Esophagus muscularis mucosa (tissue), 4 donors: ENCODE measurements around the gene LUZP1. TPM values are rescaled to one million over a fixed set of nuclear protein-coding genes. Genes with fewer than 3 reads are reported as not detected.
"Not testable (repeated sequence)": the region's sequence is repeated elsewhere in the genome, so short reads cannot be mapped to it uniquely, and the experiment has no call there.

Experiments used
- DNase-seq: peaks from one replicate; pipeline ENCODE4 v3.0.0-alpha.2; 2017; ENCODE audit errors: extremely low spot score
- H3K27ac ChIP-seq, 4 donors: fragments of 200-600 bp; sonication (generic); replicated peaks in 1 of 4; 1 replicate in 3 of 4; 2 replicates in 1 of 4; pipeline ENCODE4 v1.5.1; 2016 to 2019; ENCODE audit warnings: mild to moderate bottlenecking in 1 of 4
- H3K27me3 ChIP-seq, 4 donors: fragments of 200-600 bp; sonication (generic); one replicate each; pipeline versions ENCODE4 v1.5.1 to v1.6.0; 2016 to 2019
- H3K36me3 ChIP-seq, 4 donors: fragments of 200-600 bp; sonication (generic); one replicate each; pipeline ENCODE4 v1.5.1; 2016 to 2019
- H3K4me1 ChIP-seq, 4 donors: fragments of 200-600 bp; sonication (generic); one replicate each; pipeline ENCODE4 v1.5.1; 2016 to 2019
- H3K4me3 ChIP-seq, 4 donors: fragments of 200-600 bp; sonication (generic); 1 replicate in 2 of 4; 2 replicates in 2 of 4; pipeline ENCODE4 v1.5.1; 2016 to 2019; ENCODE audit warnings: mild to moderate bottlenecking in 4 of 4, moderate library complexity in 1 of 4
- H3K9me3 ChIP-seq, 4 donors: fragments of 200-600 bp; sonication (generic); 1 replicate in 3 of 4; 2 replicates in 1 of 4; pipeline ENCODE4 v1.5.1; 2016 to 2019
- EP300 ChIP-seq: sonication (generic); formaldehyde crosslinking; IDR thresholded peaks from one replicate; pipeline ENCODE4 v1.6.1; 2017; ENCODE audit warnings: antibody characterized with exemption
- POLR2A ChIP-seq: fragments of 450-650 bp; IDR thresholded peaks from one replicate; pipeline ENCODE4 v1.6.1; 2017; ENCODE audit warnings: antibody characterized with exemption, moderate library complexity, mild to moderate bottlenecking, low read depth
- POLR2AphosphoS5 ChIP-seq, 2 donors: sonication (generic); formaldehyde crosslinking; IDR thresholded peaks; one replicate each; pipeline ENCODE4 v1.6.1; 2017; ENCODE audit warnings: antibody characterized with exemption in 2 of 2
- WGBS: methylation state at CpG from one replicate; pipeline ENCODE4 v1.1.5; 2018; 5-methylcytosine and 5-hydroxymethylcytosine counted together
- intact Hi-C: fragments of 100-400 bp; cut with DNase I; formaldehyde crosslinking; loops from one replicate; pipeline ENCODE4 v1.15.1; 2023
- total RNA-seq, 4 donors: library from RNA; depleted of rRNA; stranded (reverse); fragments of >200 nt; gene quantifications; one replicate each; pipeline versions ENCODE4 v1.1.0 to v1.2.1, GENCODE V29; 2016
- TF ChIP-seq, protein P1 (sequence below), 3 experiments: fragments of 200-600 bp in 2 of 3; fragments of 450-650 bp in 1 of 3; sonication (generic) in 2 of 3; IDR thresholded peaks; one replicate each; pipeline ENCODE4 v1.5.1; 2017 to 2019; ENCODE audit warnings: antibody characterized with exemption in 3 of 3, mild to moderate bottlenecking in 2 of 3, moderate library complexity in 1 of 3

The LUZP1 gene
- total RNA-seq, 4 donors from 2014 or later: 23.4 to 34.4 (median 27.3) TPM

DNA sequence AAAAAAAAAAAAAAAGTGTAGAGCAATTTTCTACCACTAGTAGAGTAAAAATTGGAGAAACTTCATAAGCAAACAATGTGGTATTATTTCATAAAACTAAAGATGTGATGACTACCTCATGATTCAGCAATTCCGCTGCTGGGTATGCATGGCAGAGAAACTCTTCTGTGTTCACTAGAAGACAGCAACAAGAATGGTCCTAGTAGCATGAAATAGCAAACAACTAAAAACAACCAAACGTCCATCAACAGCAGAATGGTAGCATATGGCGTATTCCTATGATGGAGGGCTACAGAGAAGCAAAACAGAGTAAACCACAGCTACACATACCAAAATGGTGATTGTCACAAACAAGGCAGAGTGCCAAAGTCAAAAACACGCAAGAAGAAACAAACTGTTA, 29.7 kb upstream of the LUZP1 start:
- Histone ChIP-seq H3K4me3 (no peak overlapping the region), H3K27me3 (peaks cover 0 to 11% (median 0%) of the 10 kb centered on the region in 4 donors), H3K4me1 (no peaks in the 10 kb centered on the region), H3K36me3 (no peaks in the 10 kb centered on the region), H3K27ac (no peak overlapping the region), H3K9me3 (no peaks in the 10 kb centered on the region)
- no peak for DNase-seq
- WGBS: 80% methylated on average over 4 of the region's 4 CpGs
- TF ChIP-seq POLR2AphosphoS5 (IDR thresholded peaks at IDR 0.05) (no peak), POLR2A (no peak)
- intact Hi-C loops: no loop called here

DNA sequence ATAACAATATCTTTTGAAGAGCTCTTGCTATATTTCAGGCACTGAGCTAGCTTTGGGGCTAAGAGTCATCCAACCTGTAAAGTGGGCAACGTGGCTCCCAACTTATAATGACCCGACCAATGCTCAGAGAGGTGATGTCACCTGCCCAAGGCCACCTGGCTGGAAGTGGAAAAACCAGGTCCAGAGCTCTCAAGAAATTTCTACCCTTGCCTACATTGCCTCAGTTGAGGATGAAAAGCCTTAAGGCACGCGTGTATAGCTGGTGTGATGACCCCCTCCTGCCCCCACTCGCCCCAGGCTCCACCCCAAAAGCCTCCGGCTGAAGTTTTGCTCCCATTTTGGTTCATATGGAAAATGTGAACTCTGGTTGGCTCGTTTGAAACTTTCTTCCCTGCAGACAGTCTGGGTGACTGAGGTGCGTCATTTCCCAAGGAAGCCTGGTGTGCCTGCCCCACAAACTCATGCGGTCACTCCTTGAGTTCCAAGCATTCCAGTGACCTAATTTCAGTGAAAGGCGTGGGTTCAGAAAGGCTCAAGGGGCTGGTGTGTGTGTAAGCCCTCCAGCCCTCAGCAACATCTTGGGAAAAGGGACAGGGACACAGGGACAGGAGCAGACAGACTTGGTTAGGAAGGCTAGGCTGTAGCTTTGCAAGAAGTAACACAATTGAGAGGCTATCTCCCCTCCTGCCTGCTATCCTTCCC, 28.1 kb upstream of the LUZP1 start:
- intact Hi-C loops: no loop called here
- H3K27ac ChIP-seq: no peak overlapping the region
- no peak for DNase-seq
- TF ChIP-seq EP300 (no peak), POLR2A (no peak), POLR2AphosphoS5 (IDR thresholded peaks at IDR 0.05) (no peak)
- TF ChIP-seq, protein P1, sequence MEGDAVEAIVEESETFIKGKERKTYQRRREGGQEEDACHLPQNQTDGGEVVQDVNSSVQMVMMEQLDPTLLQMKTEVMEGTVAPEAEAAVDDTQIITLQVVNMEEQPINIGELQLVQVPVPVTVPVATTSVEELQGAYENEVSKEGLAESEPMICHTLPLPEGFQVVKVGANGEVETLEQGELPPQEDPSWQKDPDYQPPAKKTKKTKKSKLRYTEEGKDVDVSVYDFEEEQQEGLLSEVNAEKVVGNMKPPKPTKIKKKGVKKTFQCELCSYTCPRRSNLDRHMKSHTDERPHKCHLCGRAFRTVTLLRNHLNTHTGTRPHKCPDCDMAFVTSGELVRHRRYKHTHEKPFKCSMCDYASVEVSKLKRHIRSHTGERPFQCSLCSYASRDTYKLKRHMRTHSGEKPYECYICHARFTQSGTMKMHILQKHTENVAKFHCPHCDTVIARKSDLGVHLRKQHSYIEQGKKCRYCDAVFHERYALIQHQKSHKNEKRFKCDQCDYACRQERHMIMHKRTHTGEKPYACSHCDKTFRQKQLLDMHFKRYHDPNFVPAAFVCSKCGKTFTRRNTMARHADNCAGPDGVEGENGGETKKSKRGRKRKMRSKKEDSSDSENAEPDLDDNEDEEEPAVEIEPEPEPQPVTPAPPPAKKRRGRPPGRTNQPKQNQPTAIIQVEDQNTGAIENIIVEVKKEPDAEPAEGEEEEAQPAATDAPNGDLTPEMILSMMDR (IDR thresholded peaks at IDR 0.05): no peak
- no peaks in the 10 kb centered on the region for H3K4me1 ChIP-seq
- no peak overlapping the region for H3K4me3 ChIP-seq
- no peaks in the 10 kb centered on the region for H3K36me3 ChIP-seq
- H3K9me3 ChIP-seq: no peaks in the 10 kb centered on the region
- H3K27me3 ChIP-seq: peaks cover 0 to 11% (median 0%) of the 10 kb centered on the region in 4 donors
- WGBS: 82% methylated on average over 8 of the region's 10 CpGs

DNA sequence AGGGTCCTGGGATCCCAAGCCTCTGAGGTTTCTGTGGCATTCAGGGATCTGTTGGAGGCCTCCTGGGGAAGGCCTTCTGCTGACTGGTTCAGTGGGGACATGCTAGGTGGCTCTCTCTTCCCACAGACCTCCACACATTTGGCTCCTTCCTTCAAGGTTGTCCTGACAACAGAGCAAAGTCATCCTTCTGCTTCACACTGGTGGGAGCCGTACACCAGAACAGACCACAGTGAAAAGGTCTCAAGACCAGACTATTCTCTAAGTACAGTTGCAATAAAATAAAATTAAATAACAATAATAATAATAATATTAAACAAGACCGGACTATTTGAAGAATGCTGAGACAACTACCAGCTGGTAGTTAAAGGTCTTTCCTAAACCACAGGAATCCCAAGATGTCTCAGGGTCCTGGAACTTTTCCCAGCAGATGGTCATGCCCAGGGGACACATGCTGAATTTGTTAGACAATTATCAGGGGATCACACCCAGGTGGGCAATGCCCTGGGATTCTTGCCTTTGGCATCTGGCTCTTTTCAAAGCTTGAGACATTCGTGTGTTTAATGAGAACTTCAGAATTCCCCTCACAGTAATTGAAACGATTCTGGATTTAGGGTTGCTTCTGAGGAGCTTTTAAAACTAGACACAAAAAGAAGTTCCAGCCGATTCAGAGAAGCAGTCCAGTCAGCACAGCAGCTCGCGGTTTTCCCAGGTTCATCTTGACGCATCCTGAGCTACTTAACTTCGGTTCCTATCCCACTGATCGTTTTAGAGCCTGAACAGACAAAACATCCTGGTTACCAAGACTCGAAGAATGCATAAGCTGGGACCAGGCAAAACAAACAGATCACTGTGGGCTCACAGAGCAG, 25.7 kb upstream of the LUZP1 start:
- no peak for DNase-seq
- no peak for TF ChIP-seq POLR2A
- no peak for TF ChIP-seq EP300
- TF ChIP-seq POLR2AphosphoS5 (IDR thresholded peaks at IDR 0.05): no peak
- TF ChIP-seq, protein P1 (IDR thresholded peaks at IDR 0.05): no peak
- Histone ChIP-seq H3K27me3 (peaks cover 0 to 3% (median 0%) of the 10 kb centered on the region in 4 donors), H3K4me3 (no peak overlapping the region), H3K4me1 (no peaks in the 10 kb centered on the region), H3K36me3 (no peaks in the 10 kb centered on the region), H3K9me3 (no peaks in the 10 kb centered on the region), H3K27ac (no peak overlapping the region)
- WGBS: 70% methylated on average over 11 of the region's 11 CpGs
- intact Hi-C loops: no loop called here

DNA sequence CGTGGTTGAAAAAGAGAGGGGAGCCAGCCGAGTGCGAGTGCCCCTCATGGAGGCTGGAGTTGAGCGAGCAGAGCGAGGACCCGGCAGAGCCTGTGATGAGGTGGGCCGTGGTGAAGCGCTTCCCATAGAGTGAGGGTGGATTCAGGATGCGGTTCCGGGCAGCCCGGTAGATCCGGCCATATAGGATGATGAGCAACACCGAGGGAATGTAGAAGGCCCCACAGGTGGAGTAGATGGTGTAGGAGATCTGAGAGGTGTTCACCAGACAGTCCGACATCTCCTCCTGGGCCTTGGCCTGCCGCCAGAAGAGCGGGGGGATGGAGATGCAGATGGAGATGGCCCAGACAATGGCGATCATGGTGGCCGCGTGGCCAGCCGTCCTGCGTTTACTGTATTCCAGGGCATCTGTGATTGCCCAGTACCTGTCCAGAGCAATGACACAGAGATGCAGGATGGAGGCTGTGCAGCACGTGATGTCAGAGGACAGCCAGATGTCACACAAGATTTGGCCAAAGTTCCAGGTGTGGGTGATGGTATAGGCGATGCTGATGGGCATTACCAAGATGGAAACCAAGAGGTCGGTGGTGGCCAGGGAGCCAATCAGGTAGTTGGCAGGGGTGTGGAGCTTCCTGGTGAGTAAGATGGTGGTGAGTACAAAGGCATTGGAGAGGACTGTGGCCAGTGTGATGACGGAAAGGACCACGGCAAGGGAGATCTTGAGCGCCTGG, 24.9 kb upstream of the LUZP1 start:
- Histone ChIP-seq H3K36me3 (no peaks in the 10 kb centered on the region), H3K4me3 (no peak overlapping the region), H3K4me1 (no peaks in the 10 kb centered on the region), H3K27me3 (no peaks in the 10 kb centered on the region), H3K27ac (no peak overlapping the region), H3K9me3 (no peaks in the 10 kb centered on the region)
- WGBS: 95% methylated on average over 27 of the region's 27 CpGs
- DNase-seq: no peak
- intact Hi-C loops: no loop called here
- TF ChIP-seq, protein P1 (IDR thresholded peaks at IDR 0.05): no peak
- TF ChIP-seq EP300: no peak
- TF ChIP-seq POLR2A: no peak
- no peak for TF ChIP-seq POLR2AphosphoS5 (IDR thresholded peaks at IDR 0.05)

DNA sequence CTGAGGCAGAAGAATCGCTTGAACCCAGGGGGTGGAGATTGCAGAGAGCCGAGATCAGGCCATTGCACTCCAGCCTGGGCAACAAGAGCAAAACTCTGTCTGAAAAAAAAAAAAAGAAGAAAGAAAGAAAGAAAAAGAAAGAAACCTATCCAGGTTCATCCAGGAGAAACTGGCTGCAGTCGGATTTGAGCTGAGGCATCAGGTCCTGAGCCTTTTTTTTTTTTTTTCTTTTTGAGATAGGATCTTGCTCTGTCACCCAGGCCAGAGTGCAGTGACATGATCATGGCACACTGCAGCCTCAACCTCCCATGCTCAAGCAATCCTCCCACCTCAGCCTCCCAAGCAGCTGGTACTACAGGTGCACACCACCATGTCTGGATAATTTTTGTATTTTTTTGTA, 22.5 kb upstream of the LUZP1 start:
- Histone ChIP-seq H3K36me3 (no peaks in the 10 kb centered on the region), H3K4me1 (no peaks in the 10 kb centered on the region), H3K9me3 (no peaks in the 10 kb centered on the region), H3K27ac (no peak overlapping the region), H3K27me3 (no peaks in the 10 kb centered on the region), H3K4me3 (no peak overlapping the region)
- no peak for DNase-seq
- WGBS: 94% methylated on average over 3 of the region's 3 CpGs
- TF ChIP-seq EP300: no peak
- TF ChIP-seq POLR2AphosphoS5 (IDR thresholded peaks at IDR 0.05): no peak
- no peak for TF ChIP-seq POLR2A
- TF ChIP-seq, protein P1 (IDR thresholded peaks at IDR 0.05): no peak
- intact Hi-C loops: no loop called here

DNA sequence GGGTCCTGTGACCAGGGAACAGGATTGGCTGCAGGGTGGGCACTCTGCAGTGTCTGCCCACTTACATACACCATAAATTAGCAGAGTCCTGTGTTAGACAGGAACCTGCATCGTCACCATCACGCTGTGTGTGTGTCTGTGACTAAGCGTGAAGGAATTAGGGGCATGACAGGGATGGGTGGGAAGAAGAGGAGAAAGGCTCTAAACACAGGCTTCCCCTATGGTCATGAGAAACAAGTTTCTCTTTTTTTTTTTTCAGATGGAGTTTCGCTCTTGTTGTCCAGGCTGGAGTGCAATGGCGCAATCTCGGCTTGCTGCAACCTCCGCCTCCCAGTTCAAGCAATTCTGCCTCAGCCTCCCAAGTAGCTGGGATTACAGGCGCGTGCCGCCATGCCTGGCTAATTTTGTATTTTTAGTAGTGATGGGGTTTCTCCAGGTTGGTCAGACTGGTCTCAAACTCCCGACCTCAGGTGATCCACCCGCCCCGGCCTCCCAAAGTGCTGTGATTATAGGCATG, 20.3 kb upstream of the LUZP1 start:
- H3K27me3 ChIP-seq, H3K4me1 ChIP-seq, intact Hi-C loops, H3K4me3 ChIP-seq, H3K27ac ChIP-seq, H3K36me3 ChIP-seq, H3K9me3 ChIP-seq, DNase-seq: not testable (repeated sequence)
- 92% methylated on average over 13 of the region's 13 CpGs for WGBS
